GM12892 (cell line): Measurements from ENCODE around the gene CD36.

ENCODE experiments used
- DNase-seq: peaks from one replicate; pipeline ENCODE4 v3.0.0; 2011; ENCODE audit not compliant: insufficient read length
- FAIRE-seq: peaks from 2 replicates; lab custom pipeline; 2011; peaks lifted over from hg19 to GRCh38; lab: Jason Lieb, UNC
- POLR2A ChIP-seq: IDR thresholded peaks from 2 replicates; pipeline ENCODE4 v1.6.1; 2011; ENCODE audit warnings: low read depth, low read length, control low read depth
- POLR2AphosphoS5 ChIP-seq: IDR thresholded peaks from 2 replicates; pipeline ENCODE4 v1.6.1; 2011; ENCODE audit warnings: low read depth, low read length, control low read depth
- TAF1 ChIP-seq: IDR thresholded peaks from 2 replicates; pipeline ENCODE4 v1.6.1; 2011; ENCODE audit warnings: low read depth, mild to moderate bottlenecking, control low read depth, low read length, borderline replicate concordance

Gene CD36

DNA sequence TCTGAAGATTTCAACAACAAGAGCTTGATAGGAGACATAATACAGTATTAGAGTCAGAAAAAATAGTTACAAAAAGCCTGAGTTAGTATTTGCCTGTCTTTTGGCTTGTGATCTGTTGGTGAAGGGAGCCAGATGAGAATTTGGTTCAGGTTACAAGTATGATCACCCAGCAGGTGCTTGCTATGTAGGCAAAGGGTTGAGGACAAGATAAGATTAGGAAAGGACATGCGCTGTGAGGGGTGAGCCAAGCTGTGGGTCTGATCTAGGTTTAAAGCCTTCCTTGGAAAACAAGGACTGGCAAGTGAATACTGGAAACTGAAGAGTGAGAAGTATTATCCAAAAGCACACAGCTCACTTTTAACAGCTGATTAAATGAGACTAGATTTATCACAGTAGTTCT lies 28.7 kb upstream of the CD36 start:
- DNase-seq (no peak), FAIRE-seq (no peak)
- TF ChIP-seq TAF1 (no peak), POLR2AphosphoS5 (no peak)

DNA sequence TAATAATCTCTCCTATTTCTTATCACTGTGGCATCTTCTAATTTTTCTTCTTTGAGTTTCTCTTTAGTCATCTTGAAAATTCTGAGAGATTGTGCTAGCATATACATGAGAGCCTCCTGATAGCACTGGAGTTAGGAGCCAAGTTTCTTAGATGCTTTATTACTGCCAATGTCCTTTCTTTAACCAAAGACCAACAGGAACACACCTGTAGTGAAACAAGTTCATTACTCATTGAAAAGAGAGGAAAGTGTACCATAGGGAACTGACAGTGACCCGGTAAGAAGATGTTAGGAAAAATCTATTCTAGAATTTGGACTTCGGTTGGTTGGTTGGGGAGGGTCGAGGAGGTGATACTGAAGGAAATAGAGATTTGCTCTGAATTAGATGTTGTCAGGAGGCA lies 27.1 kb upstream of the CD36 start:
- TF ChIP-seq TAF1 (no peak), POLR2AphosphoS5 (no peak), POLR2A (no peak)
- DNase-seq (no peak), FAIRE-seq (no peak)

DNA sequence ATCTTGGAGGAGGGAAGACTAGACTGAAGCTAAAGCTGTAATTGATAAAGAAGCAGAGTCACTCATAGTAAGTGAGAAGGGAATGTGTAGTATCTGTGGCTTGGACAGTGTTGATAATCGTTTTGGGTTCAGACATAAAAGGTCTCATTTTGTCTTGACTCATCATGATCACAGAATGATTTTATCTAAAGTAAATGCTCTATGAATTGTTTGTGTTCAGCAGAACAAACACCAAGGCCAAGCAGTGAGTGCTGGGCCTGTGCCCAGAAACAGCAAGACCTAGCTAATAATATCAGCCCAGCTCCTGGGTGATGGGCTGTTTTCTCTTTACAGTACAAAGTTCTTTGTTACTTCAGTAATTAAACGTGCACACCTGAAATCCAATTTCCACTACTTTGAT lies 26.7 kb upstream of the CD36 start:
- no peak for DNase-seq
- TF ChIP-seq TAF1 (no peak), POLR2A (no peak), POLR2AphosphoS5 (no peak)
- FAIRE-seq, result no peak

DNA sequence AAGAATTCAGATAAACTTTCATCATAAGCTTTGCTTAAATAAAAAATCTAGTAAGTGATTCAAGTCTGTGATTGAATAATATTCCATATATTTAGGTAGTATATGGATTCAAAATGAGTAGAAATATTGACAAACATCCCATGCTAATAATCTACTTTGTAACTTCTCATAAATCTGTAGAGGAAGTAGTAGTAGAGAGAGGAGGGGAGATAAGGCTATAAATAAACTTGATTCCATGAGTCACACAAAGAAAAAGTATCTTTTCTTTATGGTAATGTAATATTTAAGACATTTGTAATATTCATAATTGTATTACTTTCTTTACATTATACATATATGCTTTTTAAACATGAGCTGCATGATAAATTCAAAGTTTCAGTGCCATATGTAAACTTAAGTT lies 25.6 kb upstream of the CD36 start:
- no peak for TF ChIP-seq TAF1
- no peak for TF ChIP-seq POLR2AphosphoS5
- no peak for TF ChIP-seq POLR2A
- no peak for DNase-seq
- FAIRE-seq, result no peak

DNA sequence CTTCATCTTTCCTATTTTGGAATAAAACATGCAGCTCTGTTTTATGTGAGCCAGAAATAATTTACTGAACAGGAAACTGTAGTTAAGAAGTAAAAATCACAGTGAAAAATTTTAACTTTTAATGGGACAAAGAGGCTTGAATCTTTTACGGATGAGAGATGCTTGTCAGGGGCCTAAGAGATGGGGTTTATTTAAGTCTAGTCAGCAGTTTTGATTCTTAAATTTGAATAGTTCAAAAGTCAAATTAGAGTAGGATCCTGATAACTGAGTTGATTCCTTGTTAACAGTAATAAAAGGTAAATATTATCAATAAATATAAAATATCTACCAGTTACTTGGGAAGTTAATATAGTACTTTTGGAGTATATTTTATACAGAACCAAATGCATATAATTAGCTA lies 24.9 kb upstream of the CD36 start:
- DNase-seq, result no peak
- TF ChIP-seq POLR2AphosphoS5 (no peak), POLR2A (no peak), TAF1 (no peak)
- FAIRE-seq, result no peak

DNA sequence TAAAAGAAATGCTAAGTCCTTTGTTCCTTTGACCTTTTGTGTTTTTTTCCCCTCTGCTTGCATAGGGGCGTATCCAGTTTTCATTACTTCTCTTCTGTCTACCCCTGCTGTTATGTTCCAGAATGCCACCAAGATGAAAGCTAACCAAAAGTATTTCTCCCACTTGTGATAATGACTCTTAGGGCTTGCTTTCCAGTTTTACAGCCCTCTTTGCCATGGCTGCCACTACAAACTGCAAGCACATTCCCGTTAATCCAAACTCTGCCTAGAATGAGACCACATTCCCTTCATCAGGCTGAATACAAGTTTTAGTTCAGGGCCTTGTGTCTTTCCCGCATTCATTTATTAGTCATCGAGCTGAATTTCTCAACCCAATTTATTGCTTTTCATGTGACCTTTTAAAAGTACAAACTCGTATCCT lies 23.6 kb upstream of the CD36 start:
- DNase-seq (no peak), FAIRE-seq (no peak)
- no peak for TF ChIP-seq POLR2A
- TF ChIP-seq POLR2AphosphoS5, result no peak
- TF ChIP-seq TAF1, result no peak

DNA sequence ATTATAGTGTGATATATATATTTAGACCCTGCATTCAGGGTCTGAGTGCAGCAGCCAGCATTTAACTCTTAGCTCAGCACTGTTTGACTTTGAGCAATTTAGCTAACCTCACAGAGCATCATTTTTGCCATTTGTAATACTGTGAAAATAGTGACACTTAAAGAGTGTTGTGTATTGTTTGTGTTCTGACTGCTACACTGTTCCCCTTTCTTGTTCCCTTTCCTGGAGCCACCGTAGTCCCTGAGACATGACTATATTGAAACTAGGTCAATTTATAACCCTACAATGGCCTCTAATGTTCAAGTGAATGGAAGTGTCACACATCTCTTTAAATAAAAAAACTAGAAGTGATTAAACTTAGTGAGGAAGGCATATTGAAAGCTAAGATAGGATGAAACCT lies 20.3 kb upstream of the CD36 start:
- DNase-seq (no peak), FAIRE-seq (no peak)
- no peak for TF ChIP-seq POLR2AphosphoS5
- no peak for TF ChIP-seq POLR2A
- no peak for TF ChIP-seq TAF1

DNA sequence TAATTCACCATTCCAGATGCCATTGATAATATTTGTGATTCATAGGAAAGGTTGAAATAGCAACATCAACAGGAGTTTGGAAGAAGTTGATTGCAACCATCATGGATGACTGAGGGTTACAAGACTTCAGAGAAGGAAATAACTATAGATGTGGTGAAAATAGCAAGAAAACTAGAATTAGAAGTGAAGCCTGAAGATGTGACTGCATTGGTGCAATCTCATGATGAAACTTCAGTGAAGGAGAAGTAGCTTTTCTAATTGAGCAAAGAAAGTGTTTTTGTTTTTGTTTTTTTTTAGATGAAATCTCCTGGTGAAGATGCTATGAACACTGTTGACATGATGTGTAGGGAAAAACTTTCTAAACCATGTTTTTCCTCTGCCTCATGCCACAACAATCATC lies 18.7 kb upstream of the CD36 start:
- no peak for FAIRE-seq
- TF ChIP-seq TAF1 (no peak), POLR2AphosphoS5 (no peak), POLR2A (no peak)
- no peak for DNase-seq

DNA sequence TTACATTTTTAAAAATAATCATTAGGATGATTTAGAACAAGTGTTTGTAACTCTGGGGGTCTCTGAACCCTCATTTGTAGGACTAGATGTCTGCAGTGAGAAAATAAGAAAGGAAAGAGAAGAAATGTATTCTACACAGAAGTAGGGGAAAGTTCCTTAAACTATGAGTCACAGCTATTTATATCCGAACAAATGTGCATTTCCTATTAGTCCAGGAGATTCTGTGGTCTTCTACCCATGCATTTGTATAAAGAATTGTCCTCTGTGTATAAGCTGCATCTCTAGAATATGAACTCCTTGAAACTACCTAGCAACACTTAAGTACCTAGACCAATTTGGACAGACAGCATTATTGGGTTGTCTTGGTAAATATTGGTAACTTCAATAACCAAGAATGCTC lies 15.9 kb upstream of the CD36 start:
- TF ChIP-seq TAF1 (no peak), POLR2A (no peak), POLR2AphosphoS5 (no peak)
- FAIRE-seq, result no peak
- DNase-seq, result no peak

DNA sequence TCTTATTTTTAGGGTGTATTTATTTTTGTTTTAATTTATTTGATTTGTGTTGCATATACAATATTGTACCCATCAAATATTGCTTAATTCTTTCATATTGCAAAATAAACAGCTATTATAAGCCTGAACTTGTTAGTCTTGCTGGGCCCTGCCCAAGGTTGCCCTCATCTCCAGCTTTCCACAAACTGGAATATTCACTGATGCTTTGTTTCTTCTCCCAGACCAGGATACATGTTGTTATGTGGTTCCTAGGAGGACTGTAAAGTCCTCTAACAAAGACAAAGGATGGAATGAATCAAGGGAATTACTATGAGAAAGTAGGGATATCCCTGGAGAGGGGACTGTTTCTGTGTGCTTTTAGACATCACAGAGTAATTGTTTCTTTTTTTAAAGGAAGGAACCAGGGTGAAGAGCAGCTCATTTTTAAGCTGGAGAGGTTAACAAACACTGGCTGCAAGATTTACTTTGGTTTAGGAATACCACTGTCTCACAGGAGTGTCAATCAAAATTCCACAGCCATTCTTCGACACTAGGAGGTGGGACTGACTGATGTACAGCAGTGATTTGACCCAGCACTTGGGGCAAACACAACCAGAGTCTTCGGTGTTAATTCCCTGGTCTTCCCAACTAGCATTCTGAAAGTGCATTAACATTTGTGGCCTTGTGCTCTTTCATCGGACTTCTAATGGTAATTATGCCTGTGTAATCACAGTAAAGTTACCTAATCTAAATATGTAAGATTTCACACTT lies 14.8 kb upstream of the CD36 start:
- no peak for FAIRE-seq
- TF ChIP-seq POLR2A (no peak), POLR2AphosphoS5 (no peak), TAF1 (no peak)
- DNase-seq, result no peak

DNA sequence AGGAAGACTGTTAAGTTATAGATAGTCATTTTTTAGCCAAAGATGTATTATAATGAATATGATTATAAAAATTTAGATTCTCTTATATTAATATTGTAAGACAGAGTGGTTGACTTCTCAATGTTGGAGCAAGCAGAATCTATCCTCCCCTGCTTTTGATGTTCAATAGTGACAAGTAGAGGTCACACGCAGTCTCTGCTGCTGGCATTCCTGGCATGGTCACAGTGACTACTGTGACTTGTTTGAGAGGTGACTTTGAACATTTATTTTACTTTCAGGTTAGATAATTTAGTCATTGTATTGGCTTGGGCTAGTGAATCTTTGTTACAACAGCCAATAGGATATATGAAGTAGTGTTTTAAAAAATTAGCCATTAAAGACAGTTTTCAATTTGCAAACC lies 13.7 kb upstream of the CD36 start:
- FAIRE-seq, result no peak
- TF ChIP-seq POLR2AphosphoS5 (no peak), POLR2A (no peak), TAF1 (no peak)
- DNase-seq, result no peak

DNA sequence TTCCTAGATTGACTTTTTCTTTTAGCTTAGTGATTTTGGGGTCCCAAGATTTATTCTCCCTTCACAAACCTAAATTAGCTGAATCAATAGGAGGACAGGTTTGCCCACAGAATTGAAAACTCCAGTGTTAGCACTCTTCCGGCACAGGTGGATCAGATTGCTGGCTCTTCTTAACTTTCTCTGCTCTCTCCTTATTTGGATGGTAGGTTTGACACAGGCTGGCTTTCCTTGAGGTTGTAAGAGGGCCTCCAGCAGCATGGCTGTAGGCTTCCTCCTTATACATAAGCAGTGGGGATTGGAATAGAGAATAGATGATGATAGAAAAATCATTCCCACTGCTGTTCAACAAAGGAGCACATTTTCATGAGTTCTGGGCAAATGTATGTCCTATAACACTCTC lies 9.4 kb upstream of the CD36 start:
- TF ChIP-seq POLR2AphosphoS5, result no peak
- TF ChIP-seq TAF1, result no peak
- no peak for TF ChIP-seq POLR2A
- FAIRE-seq (no peak), DNase-seq (no peak)
